Astrocyte (in vitro differentiated cells and primary cell): Measurements from ENCODE around the gene KCNMA1. TPM values are rescaled to one million over a fixed set of nuclear protein-coding genes. Genes with fewer than 3 reads are reported as not detected.

ENCODE experiments used
- DNase-seq: peaks from one replicate; pipeline ENCODE4 v3.0.0-alpha.2; 2010; ENCODE audit warnings: low read depth
- FAIRE-seq: peaks from 2 replicates; lab custom pipeline; 2011; peaks lifted over from hg19 to GRCh38; lab: Jason Lieb, UNC
- H2AFZ ChIP-seq: 2 replicates; pipeline ENCODE4 v1.6.0; 2012; ENCODE audit warnings: low read depth, low read length, inconsistent platforms
- H3K27ac ChIP-seq: 2 replicates; pipeline ENCODE4 v1.5.1; 2011; ENCODE audit warnings: low read depth, low read length, inconsistent platforms
- H3K27me3 ChIP-seq: 2 replicates; pipeline ENCODE4 v1.6.0; 2011; ENCODE audit warnings: low read length, inconsistent platforms; ENCODE audit not compliant: insufficient read depth
- H3K36me3 ChIP-seq: 2 replicates; pipeline ENCODE4 v1.5.1; 2011; ENCODE audit warnings: low read length, inconsistent platforms; ENCODE audit not compliant: insufficient read depth
- H3K4me1 ChIP-seq: 2 replicates; pipeline ENCODE4 v1.5.1; 2011; ENCODE audit warnings: low read length, inconsistent platforms; ENCODE audit not compliant: insufficient read depth
- H3K4me2 ChIP-seq: 2 replicates; pipeline ENCODE4 v1.6.0; 2012; ENCODE audit warnings: low read length, inconsistent platforms
- H3K4me3 ChIP-seq: 2 replicates; pipeline ENCODE4 v1.5.1; 2011; ENCODE audit warnings: low read depth, mild to moderate bottlenecking, low read length, inconsistent platforms; ENCODE audit not compliant: insufficient read depth
- H3K79me2 ChIP-seq: 2 replicates; pipeline ENCODE4 v1.6.0; 2012; ENCODE audit warnings: mild to moderate bottlenecking, low read length, inconsistent platforms; ENCODE audit not compliant: insufficient read depth
- H3K9ac ChIP-seq: 2 replicates; pipeline ENCODE4 v1.6.0; 2012; ENCODE audit warnings: mild to moderate bottlenecking, low read length, inconsistent platforms
- H3K9me3 ChIP-seq: 2 replicates; pipeline ENCODE4 v1.5.1; 2012; ENCODE audit warnings: low read depth, mild to moderate bottlenecking, low read length, inconsistent platforms; ENCODE audit not compliant: insufficient read depth
- H4K20me1 ChIP-seq: 2 replicates; pipeline ENCODE4 v1.6.0; 2012; ENCODE audit warnings: low read length, inconsistent platforms; ENCODE audit not compliant: insufficient read depth
- H3K27ac Mint-ChIP-seq: one replicate; pipeline ENCODE4 v1.8.0; 2021; ENCODE audit warnings: mild to moderate bottlenecking, mixed read lengths; ENCODE audit not compliant: unreplicated experiment
- H3K27me3 Mint-ChIP-seq: one replicate; pipeline ENCODE4 v1.8.0; 2021; ENCODE audit warnings: low read depth, mixed read lengths; ENCODE audit not compliant: unreplicated experiment
- H3K36me3 Mint-ChIP-seq: one replicate; pipeline ENCODE4 v1.8.0; 2021; ENCODE audit warnings: low read depth, mixed read lengths; ENCODE audit not compliant: unreplicated experiment
- H3K4me1 Mint-ChIP-seq: one replicate; pipeline ENCODE4 v1.8.0; 2021; ENCODE audit warnings: low read depth, mixed read lengths; ENCODE audit not compliant: unreplicated experiment
- H3K4me3 Mint-ChIP-seq: one replicate; pipeline ENCODE4 v1.8.0; 2021; ENCODE audit warnings: mild to moderate bottlenecking, moderate library complexity, mixed read lengths; ENCODE audit not compliant: unreplicated experiment
- H3K9me3 Mint-ChIP-seq: one replicate; pipeline ENCODE4 v1.8.0; 2021; ENCODE audit warnings: mild to moderate bottlenecking, mixed read lengths; ENCODE audit not compliant: unreplicated experiment
- EZH2 ChIP-seq: IDR thresholded peaks from 2 replicates; pipeline ENCODE4 v1.6.1; 2012; ENCODE audit warnings: mild to moderate bottlenecking, low read length, inconsistent platforms; ENCODE audit not compliant: insufficient read depth
- total RNA-seq: library from RNA; stranded (reverse); gene quantifications from 2 replicates; pipeline ENCODE4 v1.2.1, GENCODE V29; 2021
- TF ChIP-seq, protein P1 (sequence below): IDR thresholded peaks from 2 replicates; pipeline ENCODE4 v1.5.1; 2011; ENCODE audit warnings: low read depth, mild to moderate bottlenecking, inconsistent platforms, low read length, moderate library complexity; ENCODE audit not compliant: insufficient read depth

KCNMA1 gene
- total RNA-seq, 1 donor from 2014 or later, result 45.8 TPM

DNA sequence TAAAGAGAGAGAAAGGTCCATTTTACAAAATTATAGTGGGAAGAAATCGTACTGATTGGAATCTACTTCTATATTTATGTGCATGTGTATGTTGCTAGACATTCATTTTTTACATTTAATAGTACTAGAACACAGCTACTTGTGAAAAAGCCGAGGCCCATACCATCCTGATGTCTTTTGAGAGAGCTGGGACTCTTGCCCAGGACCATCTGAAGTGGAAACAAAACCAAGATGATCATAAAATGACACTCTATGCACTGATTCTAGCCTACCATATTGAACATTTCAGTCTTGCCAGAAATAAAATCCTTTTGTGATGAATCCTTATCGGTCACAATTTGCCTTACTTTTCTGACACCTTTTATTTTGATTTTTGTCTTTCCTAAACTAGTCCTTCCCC is 640.0 kb downstream of the KCNMA1 start:
- Mint-ChIP-seq H3K9me3 (peaks cover 2% of the 10 kb centered on the region), H3K36me3 (peaks cover 6% of the 10 kb centered on the region), H3K27me3 (peaks cover 3% of the 10 kb centered on the region), H3K4me1 (no peaks in the 10 kb centered on the region), H3K27ac (no peak overlapping the region), H3K4me3 (no peak overlapping the region)
- Histone ChIP-seq H2AFZ (no peak overlapping the region), H3K4me2 (no peak overlapping the region), H3K4me1 (no peaks in the 10 kb centered on the region), H3K4me3 (no peak overlapping the region), H3K9ac (no peak overlapping the region), H3K9me3 (no peaks in the 10 kb centered on the region), H3K79me2 (no peaks in the 10 kb centered on the region), H3K36me3 (no peaks in the 10 kb centered on the region), H3K27ac (no peak overlapping the region), H3K27me3 (no peaks in the 10 kb centered on the region), H4K20me1 (no peaks in the 10 kb centered on the region)
- no peak for TF ChIP-seq EZH2
- TF ChIP-seq, protein P1, sequence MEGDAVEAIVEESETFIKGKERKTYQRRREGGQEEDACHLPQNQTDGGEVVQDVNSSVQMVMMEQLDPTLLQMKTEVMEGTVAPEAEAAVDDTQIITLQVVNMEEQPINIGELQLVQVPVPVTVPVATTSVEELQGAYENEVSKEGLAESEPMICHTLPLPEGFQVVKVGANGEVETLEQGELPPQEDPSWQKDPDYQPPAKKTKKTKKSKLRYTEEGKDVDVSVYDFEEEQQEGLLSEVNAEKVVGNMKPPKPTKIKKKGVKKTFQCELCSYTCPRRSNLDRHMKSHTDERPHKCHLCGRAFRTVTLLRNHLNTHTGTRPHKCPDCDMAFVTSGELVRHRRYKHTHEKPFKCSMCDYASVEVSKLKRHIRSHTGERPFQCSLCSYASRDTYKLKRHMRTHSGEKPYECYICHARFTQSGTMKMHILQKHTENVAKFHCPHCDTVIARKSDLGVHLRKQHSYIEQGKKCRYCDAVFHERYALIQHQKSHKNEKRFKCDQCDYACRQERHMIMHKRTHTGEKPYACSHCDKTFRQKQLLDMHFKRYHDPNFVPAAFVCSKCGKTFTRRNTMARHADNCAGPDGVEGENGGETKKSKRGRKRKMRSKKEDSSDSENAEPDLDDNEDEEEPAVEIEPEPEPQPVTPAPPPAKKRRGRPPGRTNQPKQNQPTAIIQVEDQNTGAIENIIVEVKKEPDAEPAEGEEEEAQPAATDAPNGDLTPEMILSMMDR, result no peak
- FAIRE-seq, result no peak
- no peak for DNase-seq

DNA sequence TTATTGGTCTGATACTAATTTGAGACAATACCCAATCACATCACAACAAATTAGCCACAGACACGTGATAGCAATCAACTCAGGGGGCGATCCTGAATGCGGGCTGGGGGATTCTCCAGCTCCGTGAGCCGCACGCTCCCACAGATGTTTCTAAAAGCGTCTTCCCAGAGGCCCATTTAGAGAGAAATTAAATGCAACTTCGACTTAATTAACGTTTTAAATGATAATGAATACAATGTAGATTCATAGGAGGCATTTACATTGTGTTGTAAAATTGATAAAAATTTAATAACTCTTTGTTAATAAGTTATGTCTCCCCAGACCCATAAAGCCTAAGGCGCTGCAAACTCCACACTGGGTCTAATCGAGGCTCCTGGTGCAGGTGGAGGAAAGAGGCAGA is 642.6 kb downstream of the KCNMA1 start:
- Histone ChIP-seq H3K9me3 (no peaks in the 10 kb centered on the region), H3K9ac (no peak overlapping the region), H2AFZ (no peak overlapping the region), H3K79me2 (no peaks in the 10 kb centered on the region), H3K4me1 (no peaks in the 10 kb centered on the region), H3K27me3 (no peaks in the 10 kb centered on the region), H3K36me3 (no peaks in the 10 kb centered on the region), H4K20me1 (no peaks in the 10 kb centered on the region), H3K4me2 (no peak overlapping the region), H3K4me3 (no peak overlapping the region), H3K27ac (no peak overlapping the region)
- Mint-ChIP-seq H3K4me1 (no peaks in the 10 kb centered on the region), H3K27ac (no peak overlapping the region), H3K4me3 (no peak overlapping the region), H3K36me3 (peaks cover 6% of the 10 kb centered on the region), H3K27me3 (peaks cover 3% of the 10 kb centered on the region), H3K9me3 (peaks cover 2% of the 10 kb centered on the region)
- TF ChIP-seq, protein P1, result no peak
- no peak for TF ChIP-seq EZH2
- no peak for DNase-seq
- FAIRE-seq, result no peak

DNA sequence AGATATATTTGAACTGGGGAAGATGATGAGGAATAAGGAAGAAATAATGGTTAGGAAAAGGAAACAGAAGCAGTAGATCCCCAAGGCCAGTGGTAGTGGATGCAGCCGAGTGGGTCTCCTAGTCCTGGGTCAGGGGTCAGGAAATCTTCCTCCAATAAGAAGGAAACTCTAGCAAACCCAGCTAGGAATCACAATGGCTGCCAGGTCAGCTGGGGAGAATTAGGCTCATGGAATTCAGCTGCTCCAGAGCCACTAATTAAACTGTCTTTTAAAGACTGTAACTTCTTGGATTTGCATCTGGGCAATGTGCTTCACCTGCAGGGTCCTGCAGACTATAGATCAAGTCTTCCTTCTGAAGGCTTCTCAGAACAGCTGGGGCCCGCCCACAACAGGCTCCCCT is 644.4 kb downstream of the KCNMA1 start:
- no peak overlapping the region for H3K4me3 ChIP-seq
- TF ChIP-seq EZH2, result no peak
- TF ChIP-seq, protein P1, result no peak
- Mint-ChIP-seq H3K4me3 (no peak overlapping the region), H3K27me3 (peaks cover 3% of the 10 kb centered on the region), H3K36me3 (peaks cover 2% of the 10 kb centered on the region), H3K4me1 (no peaks in the 10 kb centered on the region), H3K27ac (no peak overlapping the region), H3K9me3 (peaks cover 2% of the 10 kb centered on the region)
- H3K9ac ChIP-seq, result no peak overlapping the region
- FAIRE-seq (no peak), DNase-seq (no peak)
- no peaks in the 10 kb centered on the region for H3K4me1 ChIP-seq
- no peaks in the 10 kb centered on the region for H3K27me3 ChIP-seq
- no peak overlapping the region for H2AFZ ChIP-seq
- H3K9me3 ChIP-seq, result no peaks in the 10 kb centered on the region
- H3K27ac ChIP-seq, result no peak overlapping the region
- no peaks in the 10 kb centered on the region for H3K79me2 ChIP-seq
- no peaks in the 10 kb centered on the region for H4K20me1 ChIP-seq
- no peaks in the 10 kb centered on the region for H3K36me3 ChIP-seq
- no peak overlapping the region for H3K4me2 ChIP-seq
